Activated T-cell treated with anti-CD3 and anti-CD28 coated beads for 1 hour (primary cell): Measurements from ENCODE around the gene OR2B2.
"Not testable (repeated sequence)": the region's sequence is repeated elsewhere in the genome, so short reads cannot be mapped to it uniquely, and the experiment has no call there.

Source experiments
- DNase-seq: peaks from one replicate; pipeline ENCODE4 v3.0.0-alpha.2; 2020; ENCODE audit warnings: low read depth

OR2B2 gene

DNA sequence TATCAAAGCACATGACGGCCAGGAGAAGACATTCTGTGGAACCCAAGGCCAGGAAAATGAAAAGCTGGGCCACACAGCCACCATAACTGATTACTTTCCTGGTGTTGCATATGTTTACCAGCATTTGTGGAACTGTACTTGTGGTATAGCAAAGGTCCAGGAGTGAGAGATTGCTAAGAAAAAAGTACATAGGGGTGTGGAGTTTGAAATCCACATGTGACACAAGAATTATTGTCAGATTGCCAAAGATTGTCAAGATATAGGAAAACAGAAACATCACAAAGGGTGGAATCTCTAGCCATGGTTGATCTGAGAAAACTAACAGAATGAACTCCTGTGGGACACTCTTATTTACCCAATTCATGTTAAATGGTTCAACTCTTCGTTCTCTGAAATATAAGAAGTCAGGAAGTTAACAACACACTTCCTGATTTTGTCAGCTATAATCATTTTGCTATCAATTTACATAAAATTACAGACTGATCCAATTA is at the start of gene OR2B2:
TSS of gene OR2B2 (minus strand) at position 441 of the 491 bp plus-strand sequence. CDS start at position 364, 77 bp downstream.
- no peak for DNase-seq

GRCh38 chr6:27957516-27957915 is 45.3 kb upstream of the OR2B2 start:
- no peak for DNase-seq

DNA sequence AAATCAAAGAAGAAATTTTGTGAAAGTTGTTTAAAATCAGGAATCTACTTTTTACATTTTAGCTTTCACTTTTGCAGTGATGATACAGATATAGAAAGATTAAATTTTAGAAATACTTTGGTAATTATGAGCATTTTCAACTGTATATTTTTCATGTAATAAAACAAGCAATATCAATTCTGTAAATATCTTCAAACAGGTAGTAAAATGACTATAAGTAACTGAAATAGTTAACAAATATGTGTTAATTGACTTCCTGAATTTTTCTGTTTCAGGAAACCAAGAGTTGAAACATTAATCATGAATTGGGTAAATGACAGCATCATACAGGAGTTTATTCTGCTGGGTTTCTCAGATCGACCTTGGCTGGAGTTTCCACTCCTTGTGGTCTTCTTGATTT is 44.7 kb upstream of the OR2B2 start, which contains the start of gene OR2B6:
TSS of gene OR2B6 (plus strand) at position 301 of the 400 bp plus-strand sequence. CDS start at position 301, 0 bp downstream.
- no peak for DNase-seq

DNA sequence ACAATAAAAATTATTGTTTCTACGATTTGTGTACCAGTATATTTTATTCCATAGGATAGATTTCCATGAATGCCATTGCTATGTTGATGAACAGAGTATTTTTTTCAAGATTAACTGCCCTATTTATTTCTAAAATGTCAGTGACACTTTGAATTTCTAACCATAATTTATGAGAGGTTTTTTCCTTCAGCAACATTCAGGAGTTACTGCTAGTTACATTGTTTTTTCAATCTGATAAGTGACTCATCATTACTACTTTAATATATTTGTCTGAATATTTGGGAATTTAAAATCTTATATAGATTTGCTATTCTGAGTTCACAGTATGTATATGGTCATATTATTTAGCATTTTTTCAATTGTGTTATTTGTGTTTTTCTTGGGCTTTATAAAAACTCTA is 38.8 kb upstream of the OR2B2 start:
- no peak for DNase-seq

DNA sequence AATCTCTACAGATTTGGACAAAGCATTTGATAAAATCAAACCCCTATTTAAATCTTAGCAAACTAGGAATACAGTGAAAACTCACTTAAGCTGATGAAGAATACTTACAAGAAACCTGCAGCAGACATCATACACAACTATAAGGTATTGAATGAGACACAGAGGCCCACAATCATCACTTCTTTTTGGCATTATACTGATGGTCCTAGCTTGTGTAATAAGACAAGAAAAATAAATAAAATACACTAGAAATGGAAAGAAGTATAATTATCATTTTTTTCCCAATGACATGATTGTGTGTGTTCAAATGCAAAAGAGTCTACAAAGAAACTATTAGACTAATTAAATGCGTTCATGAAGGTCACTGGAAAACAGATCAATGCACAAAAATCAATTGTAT is 36.0 kb upstream of the OR2B2 start:
- DNase-seq: no peak

DNA sequence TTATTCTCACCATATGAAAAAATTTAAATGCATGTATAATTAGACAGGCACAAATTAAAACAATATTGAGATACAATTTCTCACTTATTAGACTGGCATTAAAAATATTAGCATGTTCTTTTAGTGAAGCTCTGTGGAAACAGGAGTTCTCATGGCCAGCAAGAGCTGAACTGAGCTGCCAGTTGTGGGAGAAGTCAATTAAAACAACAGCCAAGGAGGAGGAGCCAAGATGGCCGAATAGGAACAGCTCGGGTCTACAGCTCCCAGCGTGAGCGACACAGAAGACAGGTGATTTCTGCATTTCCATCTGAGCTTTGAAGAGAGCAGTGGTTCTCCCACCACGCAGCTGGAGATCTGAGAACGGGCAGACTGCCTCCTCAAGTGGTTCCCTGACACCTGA is 30.9 kb upstream of the OR2B2 start:
- not testable (repeated sequence) for DNase-seq

DNA sequence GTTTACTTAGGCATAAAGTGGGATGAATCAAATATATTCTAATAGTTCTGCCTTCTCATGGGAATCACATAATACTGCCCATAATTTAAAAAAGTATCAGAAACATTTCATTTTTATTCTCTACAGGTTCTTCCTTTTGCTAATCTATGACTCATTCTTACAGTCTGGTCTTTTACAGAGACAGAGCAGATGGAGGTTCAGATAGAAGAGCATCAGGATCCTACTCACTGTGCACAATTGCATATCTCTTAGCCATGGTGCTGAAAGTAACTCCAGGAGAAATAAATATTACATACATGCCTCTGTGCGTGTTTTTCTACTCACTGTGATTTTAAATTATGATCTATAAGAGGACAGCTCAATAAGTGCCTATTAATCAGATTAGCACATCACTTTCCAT is 28.6 kb upstream of the OR2B2 start:
- no peak for DNase-seq

DNA sequence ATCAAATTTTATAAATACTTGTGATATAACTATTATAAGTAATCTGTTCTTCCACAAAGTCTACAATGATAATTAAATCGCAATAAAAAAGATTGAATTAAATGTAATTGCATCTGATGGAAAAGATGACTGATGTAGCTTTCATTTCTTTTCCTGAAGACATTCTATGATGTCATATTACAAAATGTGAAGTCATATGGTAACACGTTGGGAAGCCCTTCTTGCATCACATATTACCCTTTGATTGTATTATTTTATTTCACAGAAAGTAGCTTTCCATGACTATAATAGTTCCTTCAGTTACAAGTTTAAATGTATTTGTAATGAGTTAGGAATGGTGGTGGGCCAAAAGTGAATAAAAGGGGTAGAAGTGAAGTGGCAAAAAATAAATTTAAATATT is 19.0 kb upstream of the OR2B2 start:
- no peak for DNase-seq

- DNase-seq: not testable (repeated sequence)
Observed at GRCh38 chr6:27929930-27930329, 17.7 kb upstream of the OR2B2 start.

DNA sequence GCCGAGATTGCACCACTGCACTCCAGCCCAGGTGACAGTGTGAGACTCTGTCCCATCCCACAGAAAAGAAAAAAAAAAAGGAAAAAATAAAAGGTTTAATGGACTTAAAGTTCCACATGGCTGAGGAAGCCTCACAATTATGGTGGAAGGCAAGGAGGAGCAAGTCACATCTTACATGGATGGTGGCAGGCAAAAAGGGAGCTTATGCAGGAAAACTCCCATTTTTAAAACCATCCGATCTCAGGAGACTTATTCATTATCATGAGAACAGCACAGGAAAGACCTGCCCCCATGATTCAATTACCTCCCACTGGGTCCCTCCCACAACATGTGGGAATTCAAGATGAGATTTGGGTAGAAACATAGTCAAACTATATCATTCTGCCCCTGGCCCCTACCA is 15.8 kb upstream of the OR2B2 start:
- DNase-seq: not testable (repeated sequence)

GRCh38 chr6:27924179-27924578 is 12.0 kb upstream of the OR2B2 start:
- no peak for DNase-seq

DNA sequence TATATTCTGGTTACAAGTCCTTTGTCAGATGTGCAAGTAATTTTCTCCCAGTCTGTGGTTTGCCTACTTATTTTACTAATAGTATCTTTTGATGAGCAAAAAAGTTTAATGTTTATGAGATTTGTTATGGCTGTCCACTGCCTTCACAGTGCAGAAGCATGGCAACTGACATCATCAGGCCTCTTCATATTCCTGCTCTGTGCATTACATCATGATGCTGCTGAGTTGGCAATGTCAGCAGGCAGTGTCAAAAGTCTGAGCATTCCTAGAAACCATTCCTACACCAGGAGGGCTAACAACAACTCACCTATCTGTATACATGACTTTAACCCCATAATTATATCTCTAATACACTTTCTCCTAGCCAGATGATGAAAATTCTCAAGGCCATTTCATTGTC is 10.8 kb upstream of the OR2B2 start:
- DNase-seq: no peak

- no peak for DNase-seq
Observed at GRCh38 chr6:27908017-27908416, 4.2 kb downstream of the OR2B2 start.

DNA sequence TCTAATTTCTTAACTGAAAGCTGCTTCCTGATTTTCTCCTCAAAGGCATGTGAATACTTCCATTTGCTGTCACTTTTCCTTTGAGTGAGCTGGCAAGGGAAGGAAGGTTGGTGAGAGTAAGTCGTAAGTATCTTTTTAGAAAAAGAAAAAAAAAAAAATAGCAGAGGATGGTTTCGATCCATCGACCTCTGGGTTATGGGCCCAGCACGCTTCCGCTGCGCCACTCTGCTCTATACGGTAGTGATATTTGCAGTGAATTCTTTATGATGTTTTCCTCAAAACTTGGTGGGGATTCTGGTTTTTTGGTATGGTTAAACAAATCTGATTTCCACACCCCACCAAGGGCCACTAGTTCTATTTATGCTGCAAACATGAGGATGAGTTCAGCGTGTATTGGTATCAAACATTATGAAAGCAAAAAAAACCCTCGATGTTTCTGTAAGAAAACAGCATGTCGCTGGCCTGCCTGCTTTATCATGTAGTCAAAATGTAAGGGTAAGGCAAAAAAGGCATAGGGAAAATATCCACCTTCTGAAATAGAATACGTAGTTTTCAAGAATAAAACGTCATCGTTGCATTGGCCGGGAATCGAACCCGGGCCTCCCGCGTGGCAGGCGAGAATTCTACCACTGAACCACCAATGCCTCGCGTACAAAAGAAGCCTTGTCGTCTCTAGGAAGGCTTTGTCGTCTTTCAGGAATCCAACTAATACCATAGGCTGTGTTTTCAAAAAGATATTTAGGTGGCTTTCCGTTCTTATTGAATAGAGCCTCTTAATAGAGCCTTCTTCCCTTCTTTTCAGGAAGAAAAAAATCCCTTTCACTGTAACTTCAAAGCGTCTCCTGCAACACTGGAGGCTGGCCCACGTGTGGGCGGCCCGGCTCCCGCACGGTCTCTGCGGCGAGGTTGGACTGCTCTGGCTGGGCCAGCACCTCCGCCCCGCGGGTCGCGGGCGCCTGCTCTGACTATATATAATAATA is 9.6 kb downstream of the OR2B2 start:
- peak; percentile 91 for DNase-seq

GRCh38 chr6:27901801-27902200 is 10.4 kb downstream of the OR2B2 start:
- no peak for DNase-seq

DNA sequence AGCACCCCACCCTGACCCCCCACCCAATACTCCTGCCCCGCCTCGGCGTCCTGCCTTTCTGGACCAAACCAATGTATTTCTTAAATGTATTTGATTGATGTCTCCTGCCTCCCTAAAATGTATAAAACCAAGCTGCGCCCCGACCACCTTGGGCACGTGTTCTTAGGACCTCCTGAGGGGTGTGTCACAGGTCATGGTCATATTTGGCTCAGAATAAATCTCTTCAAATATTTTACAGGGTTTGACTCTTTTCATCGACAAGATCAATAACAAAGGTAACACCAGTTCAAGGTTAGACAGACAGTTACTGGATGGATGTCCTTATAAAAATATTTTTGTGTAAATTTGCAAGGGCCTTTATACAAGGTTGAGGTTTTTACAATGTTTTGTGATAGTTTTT is 12.0 kb downstream of the OR2B2 start:
- not testable (repeated sequence) for DNase-seq

GRCh38 chr6:27899543-27899942 is 12.7 kb downstream of the OR2B2 start:
- DNase-seq: no peak

DNA sequence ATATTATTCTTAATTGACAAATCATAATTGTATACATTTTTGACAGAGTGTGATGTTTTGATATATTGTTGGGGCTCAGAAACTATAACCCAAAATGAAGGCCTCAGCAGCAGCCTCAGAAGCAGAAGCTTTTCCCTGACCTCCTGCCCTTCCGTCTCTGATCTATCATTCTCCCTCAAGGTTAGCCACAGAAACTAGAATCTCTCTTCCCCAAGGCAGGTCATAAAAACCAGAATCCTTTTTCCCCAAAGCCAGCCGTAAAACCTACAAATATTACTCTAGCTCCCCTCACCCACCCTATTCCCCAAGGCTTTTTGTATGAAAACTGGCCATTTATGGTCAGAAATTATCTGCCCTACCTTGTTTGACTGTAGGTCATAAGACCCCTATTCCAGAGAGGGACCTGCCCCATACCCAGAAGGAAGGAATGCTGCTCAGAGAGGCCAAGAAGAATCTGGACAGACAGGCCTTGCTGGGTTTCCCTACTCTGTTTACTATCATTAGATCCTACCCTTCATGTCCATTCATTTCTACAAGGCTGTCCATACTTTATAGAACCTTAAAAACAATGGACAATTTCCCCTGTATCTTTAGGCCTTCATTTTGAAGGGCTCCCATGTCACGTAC is 14.5 kb downstream of the OR2B2 start:
- no peak for DNase-seq

DNA sequence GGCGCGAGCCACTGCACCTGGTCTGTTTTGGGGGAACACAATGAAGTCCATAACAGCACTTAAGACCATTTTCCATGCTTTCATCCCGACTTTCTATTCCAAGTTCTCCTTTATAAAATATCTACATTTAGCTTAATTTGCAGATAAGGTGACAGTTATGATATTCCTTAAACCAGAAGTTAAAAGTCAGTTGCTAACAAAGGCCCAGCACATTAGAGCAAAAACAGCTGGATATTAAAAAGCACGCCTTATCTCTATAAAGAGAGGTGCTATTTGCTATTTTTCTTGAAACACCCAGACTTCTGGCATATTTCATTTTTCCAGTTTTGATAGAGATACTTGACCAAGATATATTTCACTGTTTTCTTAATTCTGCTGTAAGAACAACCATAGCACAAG is 15.8 kb downstream of the OR2B2 start:
- no peak for DNase-seq

DNA sequence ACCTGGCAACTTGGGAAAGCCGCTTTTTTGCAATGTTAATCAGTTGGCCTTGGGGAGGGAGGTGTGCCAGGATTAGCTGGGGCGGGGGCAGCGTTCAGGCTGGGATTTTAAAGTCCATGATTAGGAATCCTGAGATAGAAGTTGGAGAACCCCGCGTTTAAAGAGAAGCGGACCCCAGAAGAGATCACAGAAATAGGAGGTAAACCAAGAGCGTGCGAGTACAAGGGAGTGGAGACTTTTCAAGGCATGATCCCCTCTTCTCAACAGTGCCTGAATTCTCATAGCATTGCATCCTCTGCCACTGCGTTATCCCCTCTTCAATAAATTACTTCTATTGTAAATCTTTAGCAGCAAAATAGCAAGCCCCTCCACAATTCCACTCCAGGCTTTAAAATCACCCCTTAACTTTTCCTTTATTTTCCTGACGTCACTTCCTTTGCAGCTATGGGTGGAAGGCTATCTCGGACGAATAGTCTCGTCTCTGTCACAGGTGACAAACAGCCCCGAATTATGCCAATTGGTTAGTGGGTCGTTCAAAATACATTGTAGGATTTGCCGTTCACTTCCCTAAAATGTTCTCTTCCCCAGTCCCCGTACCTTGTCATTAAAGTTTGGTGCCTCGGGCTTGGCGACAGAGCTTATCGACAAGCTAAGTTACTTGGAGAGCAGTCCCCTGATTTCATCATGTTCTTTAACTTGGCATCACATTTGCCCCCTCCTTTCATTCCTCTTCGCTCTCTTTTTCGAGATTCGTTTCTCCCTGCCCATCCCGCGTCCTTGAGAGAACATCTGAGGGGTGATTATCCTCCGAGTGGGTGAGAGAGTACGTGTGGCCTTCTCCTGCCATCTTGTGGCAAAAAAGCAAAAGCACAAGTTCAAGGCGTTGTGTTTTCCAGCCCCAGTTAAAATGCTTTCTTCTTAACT is 17.1 kb downstream of the OR2B2 start:
- peak; percentile 44 for DNase-seq

DNA sequence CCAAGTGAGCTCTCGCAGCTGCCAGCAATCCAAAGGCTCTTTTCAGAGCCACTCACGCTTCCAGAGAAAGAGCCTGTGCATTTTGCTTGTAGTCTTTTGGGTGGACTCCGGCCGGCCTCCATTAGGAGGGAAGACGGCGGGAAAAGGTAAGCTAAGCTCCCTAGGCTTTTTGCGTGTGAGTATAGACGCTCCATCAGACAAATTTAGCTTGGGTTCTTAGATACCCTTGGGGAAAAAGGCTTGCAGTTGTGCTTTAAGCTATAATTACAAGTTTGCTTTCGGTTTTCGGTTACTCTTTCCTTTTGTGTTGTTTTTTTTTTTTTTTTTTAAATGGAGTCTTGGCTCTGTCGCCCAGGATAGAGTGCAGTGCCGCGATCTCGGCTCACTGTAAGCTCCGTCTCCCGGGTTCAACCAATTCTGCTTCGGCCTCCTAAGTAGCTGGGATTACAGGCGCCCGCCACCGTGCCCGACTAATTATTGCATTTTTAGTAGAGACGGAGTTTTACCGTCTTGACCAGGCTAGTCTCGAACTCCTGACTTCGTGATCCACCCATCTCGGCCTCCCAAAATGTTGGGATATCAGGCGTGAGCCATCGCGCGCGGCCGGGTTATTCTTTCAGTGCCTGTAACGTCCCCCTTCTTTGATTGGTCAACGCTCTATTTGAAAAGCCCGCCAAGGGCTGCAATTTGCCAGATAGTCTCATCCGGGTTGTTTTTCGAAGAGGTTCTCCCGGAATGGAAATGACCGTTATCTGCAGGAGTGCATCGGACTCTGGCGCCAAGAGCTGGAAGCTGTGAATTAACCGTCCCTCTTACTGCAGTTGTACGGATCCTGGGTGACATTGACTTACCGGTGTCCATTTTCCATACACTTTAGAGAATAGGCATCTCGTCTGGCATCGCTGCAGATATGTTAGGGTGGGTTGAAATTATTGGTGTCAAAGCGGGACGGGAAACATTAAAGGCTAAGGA is 18.1 kb downstream of the OR2B2 start:
- peak; percentile 57 for DNase-seq
